Measurements from ENCODE around the gene SPG21. TPM values are rescaled to one million over a fixed set of nuclear protein-coding genes. Genes with fewer than 3 reads are reported as not detected.

SPG21 gene
- total and polyA plus RNA-seq, 12 donors: 30.4 to 57.0 (median 45.9) TPM

GRCh38 chr15:64991536-64992135, 1.9 kb upstream of the SPG21 start:
- ATAC-seq: peak in 1 of 8 donors; percentile 22
- Histone ChIP-seq H3K9me3 (no peaks in the 10 kb centered on the region), H3K4me1 (peaks cover 0 to 28% (median 14%) of the 10 kb centered on the region in 9 donors), H3K27ac (peak overlapping the region in 3 of 10 donors; percentile 26 to 95 (median 93)), H3K27me3 (no peaks in the 10 kb centered on the region), H3K36me3 (no peaks in the 10 kb centered on the region), H3K4me3 (no peak overlapping the region)
- WGBS, 2 donors: 71 to 74% methylated on average over 2 of the region's 2 CpGs
- DNase-seq: peak in 1 of 2 donors; percentile 40
- intact Hi-C loops (cut with DNase I): no loop called here
- no peak for TF ChIP-seq CTCF (IDR thresholded peaks at IDR 0.05)

- Histone ChIP-seq H3K27ac (peak overlapping the region; percentile 14 to 97 (median 93)), H3K27me3 (no peaks in the 10 kb centered on the region), H3K36me3 (no peaks in the 10 kb centered on the region), H3K4me3 (peak overlapping the region; percentile 81 to 99 (median 95)), H3K9me3 (no peaks in the 10 kb centered on the region), H3K4me1 (peaks cover 0 to 43% (median 21%) of the 10 kb centered on the region in 9 donors)
- ATAC-seq: peak in 4 of 8 donors; percentile 1 to 47 (median 45)
- intact Hi-C loops (cut with DNase I): no loop called here
- DNase-seq: no peak
- no peak for TF ChIP-seq CTCF (IDR thresholded peaks at IDR 0.05)
- WGBS, 2 donors: 4 to 6% methylated on average over 9 of the region's 9 CpGs
Measured at GRCh38 chr15:64990168-64990470, 405 bp upstream of the SPG21 start.

GRCh38 chr15:64987136-64987535, 2.6 kb downstream of the SPG21 start:
- WGBS, 2 donors: 59 to 64% methylated on average over 3 of the region's 3 CpGs
- Histone ChIP-seq H3K4me1 (peaks cover 0 to 65% (median 24%) of the 10 kb centered on the region in 9 donors), H3K27ac (peak overlapping the region in 1 of 10 donors; percentile 33), H3K27me3 (no peaks in the 10 kb centered on the region), H3K9me3 (no peaks in the 10 kb centered on the region), H3K4me3 (no peak overlapping the region), H3K36me3 (peaks cover 0 to 13% (median 0%) of the 10 kb centered on the region in 9 donors)
- DNase-seq: no peak
- intact Hi-C loops (cut with DNase I): loop anchor here in 2 of 10 donors (5.0 to 10.0 kb wide), 2 partner anchors 40 to 142 kb away; partner anchors contain the start of genes MTFMT (in 1 of the 2) and PLEKHO2 (in 1 of the 2)
- no peak for ATAC-seq
- TF ChIP-seq CTCF (IDR thresholded peaks at IDR 0.05): no peak

GRCh38 chr15:64985366-64986033, 4.2 kb downstream of the SPG21 start:
- ATAC-seq (no peak), DNase-seq (no peak)
- H3K27me3 ChIP-seq: no peaks in the 10 kb centered on the region
- TF ChIP-seq CTCF (IDR thresholded peaks at IDR 0.05): no peak
- WGBS, 2 donors: 45 to 65% methylated on average over 9 of the region's 9 CpGs
- H3K4me1 ChIP-seq: peaks cover 0 to 65% (median 22%) of the 10 kb centered on the region in 9 donors
- intact Hi-C loops (cut with DNase I): loop anchor here in 2 of 10 donors (5.0 to 10.0 kb wide), 2 partner anchors 42 to 141 kb away; partner anchors contain the start of genes MTFMT (in 1 of the 2) and PLEKHO2 (in 1 of the 2)
- no peaks in the 10 kb centered on the region for H3K9me3 ChIP-seq
- H3K36me3 ChIP-seq: peaks cover 0 to 27% (median 0%) of the 10 kb centered on the region in 9 donors
- no peak overlapping the region for H3K4me3 ChIP-seq
- H3K27ac ChIP-seq: peak overlapping the region in 7 of 10 donors; percentile 13 to 80 (median 55)
